Heart left ventricle (tissue), 13 donors: ENCODE data around the gene SCIMP.

Experiments used
- CTCF ChIP-seq, 12 donors: fragments of 200-600 bp; sonication (generic) in 4 of 12; IDR thresholded peaks; one replicate each; pipeline versions ENCODE4 v1.5.0 to v1.8.0; 2018 to 2022; ENCODE audit warnings: antibody characterized with exemption in 12 of 12, mild to moderate bottlenecking in 5 of 12
- POLR2A ChIP-seq, 2 donors: fragments of 450-650 bp; IDR thresholded peaks; one replicate each; pipeline ENCODE4 v1.6.1; 2017; ENCODE audit warnings: antibody characterized with exemption in 2 of 2, mild to moderate bottlenecking in 2 of 2, moderate library complexity in 2 of 2
- donor health status: ischemic (EF 13 %, LVEDD 7.1; RV severe dilation, severe dysfunction).
- donor health status: DM: no; HTN: yes; CAD: no.
- donor health status: DM: no; HTN: no; CAD: no.
- donor health status: ischemic (EF 25% LVEDD 6.9; RV normal size, moderate dysfunction).
- donor health status: ischemic (EF 25% LVEDD 5.7; RV mildly dilated, moderate dysfunction).
- donor health status: ischemic (EF 35%, LVEDD 5.7; RV mildly dilated, moderate dysfunction).
- donor health status: nonischemic (EF 11% LVEDD 7.7; RV severe dilation, severe dysfunction).
- donor health status: DM: yes; HTN: yes; CAD: no.
- donor health status: PGD.
- donor health status: ischemic (EF 29% LVEDD 5.4; RV normal size, mild dysfunction).
- donor health status: nonischemic (EF 23%, LVEDD 6.1; RV moderate dilation, normal function).

GRCh38 chr17:5264893-5265292, 30.2 kb upstream of the SCIMP start:
- TF ChIP-seq POLR2A (IDR thresholded peaks at IDR 0.05), result no peak
- TF ChIP-seq CTCF (IDR thresholded peaks at IDR 0.05), result no peak
